ENCODE data around the gene AUP1. TPM values are rescaled to one million over a fixed set of nuclear protein-coding genes. Genes with fewer than 3 reads are reported as not detected.

The AUP1 gene
- total and polyA plus RNA-seq, 2 of the 4 experiments (the other 2 are of a cell fraction): 47.5 to 100.0 TPM

GRCh38 chr2:74481431-74481830 lies 48.1 kb downstream of the AUP1 start:
- H3K9ac ChIP-seq (ENCODE audit: low read depth, low read length): peak overlapping the region; percentile 76

More at GRCh38 chr2:74481431-74481830, 48.1 kb downstream of the AUP1 start:
- Histone ChIP-seq H2AK9ac (replicated peaks; ENCODE audit: low read depth, low read length, poor library complexity) (peak overlapping the region; percentile 99), H2BK20ac (ENCODE audit: low read depth, low read length) (no peak overlapping the region), H3K27ac (ENCODE audit: insufficient read depth, low read length) (peak overlapping the region; percentile 87), H3K14ac (replicated peaks; ENCODE audit: low read depth, low read length) (peak overlapping the region; percentile 69; the same call in 1 of the 2 replicates), H4K8ac (ENCODE audit: low read depth in 2 of 2, low read length in 2 of 2) (peak overlapping the region; percentile 79 to 88; a peak in 2 of 4 replicates), H2BK15ac (ENCODE audit: low read depth, low read length) (no peak overlapping the region), H3K9me1 (ENCODE audit: insufficient read depth, low read length) (peaks cover 9% of the 10 kb centered on the region; the same call in 1 of the 2 replicates), H3K23ac (ENCODE audit: low read depth, low read length) (peak overlapping the region; percentile 35; the same call in 1 of the 2 replicates), H3K4me1 (ENCODE audit: control insufficient read depth, insufficient read depth, low read length) (peaks cover 11% of the 10 kb centered on the region), H4K91ac (ENCODE audit: insufficient read depth, low read depth, low read length) (peak overlapping the region; percentile 79; the same call in 1 of the 2 replicates), H3K79me1 (ENCODE audit: low read depth in 1 of 2, low read length in 2 of 2) (peaks cover 19 to 70% of the 10 kb centered on the region in 2 experiments), H2BK120ac (ENCODE audit: low read depth, low read length) (no peak overlapping the region), H2AK5ac (ENCODE audit: low read depth, low read length) (peak overlapping the region; percentile 66; the same call in 1 of the 2 replicates), H2AFZ (replicated peaks; ENCODE audit: low read length, poor library complexity) (peak overlapping the region; percentile 100), H4K5ac (ENCODE audit: low read depth, low read length) (peak overlapping the region; percentile 5; the same call in 1 of the 2 replicates), H3K27me3 (ENCODE audit: control insufficient read depth, insufficient read depth, low read length) (no peaks in the 10 kb centered on the region), H3K9me3 (ENCODE audit: control insufficient read depth, insufficient read depth, low read length) (no peaks in the 10 kb centered on the region), H3K4ac (ENCODE audit: low read depth, low read length) (peak overlapping the region; percentile 50; the same call in 1 of the 2 replicates), H4K20me1 (ENCODE audit: insufficient read depth, low read length) (peaks cover 3% of the 10 kb centered on the region; the same call in 1 of the 2 replicates), H3K18ac (ENCODE audit: low read depth, low read length) (no peak overlapping the region), H3K36me3 (ENCODE audit: control insufficient read depth, insufficient read depth, low read length) (peaks cover 16% of the 10 kb centered on the region), H2BK5ac (ENCODE audit: low read depth, low read length, poor library complexity, severe bottlenecking) (peak overlapping the region; percentile 83), H3K4me3 (ENCODE audit: insufficient read depth, low read depth, low read length) (peak overlapping the region; percentile 80), H3K56ac (ENCODE audit: extremely low read depth, insufficient read depth, low read length) (no peak overlapping the region), H3K4me2 (ENCODE audit: low read depth, low read length) (peak overlapping the region; percentile 97)
- in situ Hi-C loops (cut with MboI; ENCODE audit: low sequenced_read_pairs): loop anchor here (5.0 to 25.0 kb wide), 2 partner anchors 96 to 381 kb away; no protein-coding TSS in a partner anchor
- intact Hi-C loops (cut with micrococcal nuclease): no loop called here
- CTCF ChIA-PET: interaction anchor here (1.5 to 3.4 kb wide), 2 partner anchors 96 to 107 kb away, joined by 4 to 17 read pairs; no protein-coding TSS in a partner anchor
- TF ChIP-seq MAFK (IDR thresholded peaks at IDR 0.05; ENCODE audit: low read depth, low read length): no peak
- peak; percentile 47; the same call in 1 of the 2 replicates for TF ChIP-seq MXI1 (IDR thresholded peaks at IDR 0.05; ENCODE audit: borderline replicate concordance, low read depth, low read length)
- TF ChIP-seq FOS (IDR thresholded peaks at IDR 0.05; ENCODE audit: low read depth, low read length): no peak
- TF ChIP-seq CEBPB (IDR thresholded peaks at IDR 0.05; ENCODE audit: low read depth, low read length): peak; percentile 61; the same call in 1 of the 2 replicates
- WGBS, 2 experiments (ENCODE audit: extremely low coverage in 2 of 2, insufficient read length in 1 of 2): no CpG with 5 or more reads among the region's 3 CpGs
- no peak for ATAC-seq (ENCODE audit: low read depth)
- POLR2A ChIA-PET (ENCODE audit: unreplicated experiment): interaction anchor here (0.6 to 1.0 kb wide), 2 partner anchors 9 to 29 kb away, joined by 5 to 7 read pairs; partner anchors contain the start of gene MRPL53
- no TSS peak for BruUV-seq (replicated peaks)
- dilution Hi-C loops (cut with HindIII; ENCODE audit: low sequenced_read_pairs, unreplicated experiment): no loop called here
- no peak for DNase-seq

Other genes with a start within 250 kb of the AUP1 start
- gene SLC4A5, start 186.3 kb downstream of the AUP1 start, total RNA-seq (2012; rRNA removed): 0.18 TPM in 1 of 2 replicates, not detected in the other
- gene SLC4A5, start 186.3 kb downstream of the AUP1 start, polyA plus RNA-seq (2012; rRNA removed): 0.20 and 0.22 TPM in 2 replicates
- gene DCTN1, start 149.4 kb downstream of the AUP1 start, total RNA-seq (2012; rRNA removed): 204 and 229 TPM in 2 replicates
- 136 and 149 TPM in 2 replicates for gene DCTN1, start 149.4 kb downstream of the AUP1 start, polyA plus RNA-seq (2012; rRNA removed)
- under 0.01 and 0.18 TPM in 2 replicates for gene C2orf81, start 108.1 kb downstream of the AUP1 start, total RNA-seq (2012; rRNA removed)
- 0.26 and 0.74 TPM in 2 replicates for gene C2orf81, start 108.1 kb downstream of the AUP1 start, polyA plus RNA-seq (2012; rRNA removed)
- gene WDR54, start 108.0 kb downstream of the AUP1 start, total RNA-seq (2012; rRNA removed): 43.6 and 57.2 TPM in 2 replicates
- 47.2 and 47.9 TPM in 2 replicates for gene WDR54, start 108.0 kb downstream of the AUP1 start, polyA plus RNA-seq (2012; rRNA removed)
- 9.4 and 11.1 TPM in 2 replicates for gene RTKN, start 87.8 kb downstream of the AUP1 start, total RNA-seq (2012; rRNA removed)
- 19.7 and 22.3 TPM in 2 replicates for gene RTKN, start 87.8 kb downstream of the AUP1 start, polyA plus RNA-seq (2012; rRNA removed)
- 4.5 and 5.3 TPM in 2 replicates for gene INO80B, start 74.6 kb downstream of the AUP1 start, total RNA-seq (2012; rRNA removed)
- gene INO80B, start 74.6 kb downstream of the AUP1 start, polyA plus RNA-seq (2012; rRNA removed): 9.2 and 10.5 TPM in 2 replicates
- 22.2 and 22.9 TPM in 2 replicates for gene WBP1, start 71.3 kb downstream of the AUP1 start, total RNA-seq (2012; rRNA removed)
- 78.5 and 89.3 TPM in 2 replicates for gene WBP1, start 71.3 kb downstream of the AUP1 start, polyA plus RNA-seq (2012; rRNA removed)
- gene MOGS, start 64.3 kb downstream of the AUP1 start, total RNA-seq (2012; rRNA removed): 17.8 and 21.0 TPM in 2 replicates
- 45.9 and 48.4 TPM in 2 replicates for gene MOGS, start 64.3 kb downstream of the AUP1 start, polyA plus RNA-seq (2012; rRNA removed)
- gene MRPL53, start 57.0 kb downstream of the AUP1 start, total RNA-seq (2012; rRNA removed): 5.2 and 6.7 TPM in 2 replicates
- 39.0 and 51.9 TPM in 2 replicates for gene MRPL53, start 57.0 kb downstream of the AUP1 start, polyA plus RNA-seq (2012; rRNA removed)
- gene CCDC142, start 46.7 kb downstream of the AUP1 start, total RNA-seq (2012; rRNA removed): 6.1 and 8.4 TPM in 2 replicates
- gene CCDC142, start 46.7 kb downstream of the AUP1 start, polyA plus RNA-seq (2012; rRNA removed): 11.1 and 14.0 TPM in 2 replicates
- gene TTC31, start 46.6 kb downstream of the AUP1 start, total RNA-seq (2012; rRNA removed): 6.3 and 9.2 TPM in 2 replicates
- gene TTC31, start 46.6 kb downstream of the AUP1 start, polyA plus RNA-seq (2012; rRNA removed): 18.8 and 20.5 TPM in 2 replicates
- gene LBX2, start 30.1 kb downstream of the AUP1 start, total RNA-seq (2012; rRNA removed): 0.18 and 0.56 TPM in 2 replicates
- gene LBX2, start 30.1 kb downstream of the AUP1 start, polyA plus RNA-seq (2012; rRNA removed): 0.62 and 0.66 TPM in 2 replicates
- gene PCGF1, start 22.0 kb downstream of the AUP1 start, total RNA-seq (2012; rRNA removed): 29.2 and 31.4 TPM in 2 replicates
- 23.4 and 28.7 TPM in 2 replicates for gene PCGF1, start 22.0 kb downstream of the AUP1 start, polyA plus RNA-seq (2012; rRNA removed)
- gene TLX2, start 15.3 kb downstream of the AUP1 start, total RNA-seq (2012; rRNA removed): not detected in 2 replicates
- not detected in 2 replicates for gene TLX2, start 15.3 kb downstream of the AUP1 start, polyA plus RNA-seq (2012; rRNA removed)
- not detected in 2 replicates for gene DQX1, start 3.5 kb downstream of the AUP1 start, total RNA-seq (2012; rRNA removed)
- 0.07 and 0.14 TPM in 2 replicates for gene DQX1, start 3.5 kb downstream of the AUP1 start, polyA plus RNA-seq (2012; rRNA removed)
- 28.1 and 34.2 TPM in 2 replicates for gene HTRA2, start 227 bp upstream of the AUP1 start, total RNA-seq (2012; rRNA removed)
- gene HTRA2, start 227 bp upstream of the AUP1 start, polyA plus RNA-seq (2012; rRNA removed): 23.6 and 25.9 TPM in 2 replicates
- gene LOXL3, start 24.2 kb upstream of the AUP1 start, total RNA-seq (2012; rRNA removed): 14.2 and 17.9 TPM in 2 replicates
- gene LOXL3, start 24.2 kb upstream of the AUP1 start, polyA plus RNA-seq (2012; rRNA removed): 21.8 and 23.4 TPM in 2 replicates
- gene DOK1, start 25.0 kb upstream of the AUP1 start, total RNA-seq (2012; rRNA removed): 12.2 and 15.4 TPM in 2 replicates
- gene DOK1, start 25.0 kb upstream of the AUP1 start, polyA plus RNA-seq (2012; rRNA removed): 17.5 and 17.6 TPM in 2 replicates
- not detected in 2 replicates for gene M1AP, start 118.6 kb upstream of the AUP1 start, total RNA-seq (2012; rRNA removed)
- 0.03 TPM in 1 of 2 replicates, not detected in the other for gene M1AP, start 118.6 kb upstream of the AUP1 start, polyA plus RNA-seq (2012; rRNA removed)
- 3.6 and 4.7 TPM in 2 replicates for gene SEMA4F, start 124.5 kb upstream of the AUP1 start, total RNA-seq (2012; rRNA removed)
- 7.5 and 7.8 TPM in 2 replicates for gene SEMA4F, start 124.5 kb upstream of the AUP1 start, polyA plus RNA-seq (2012; rRNA removed)

All from IMR-90 (cell line).